Esophagus squamous epithelium (tissue), 5 donors: Measurements from ENCODE around the gene BEX5. TPM values are rescaled to one million over a fixed set of nuclear protein-coding genes. Genes with fewer than 3 reads are reported as not detected.
A peak's percentile ranks its signal among the peaks of the same experiment; 100 is the strongest.
"Not testable (repeated sequence)": the region's sequence is repeated elsewhere in the genome, so short reads cannot be mapped to it uniquely, and the experiment has no call there.

ENCODE experiments used
- DNase-seq: peaks from one replicate; lab custom pipeline; 2025; lab: John Stamatoyannopoulos, UW
- H3K27ac ChIP-seq, 4 donors: fragments of 200-600 bp; sonication (generic); one replicate each; pipeline ENCODE4 v1.5.1; 2016 to 2019; ENCODE audit warnings: mild to moderate bottlenecking in 1 of 4
- H3K27me3 ChIP-seq, 4 donors: fragments of 200-600 bp; sonication (generic); 1 replicate in 3 of 4; 2 replicates in 1 of 4; pipeline versions ENCODE4 v1.5.1 to v1.6.0; 2017 to 2021; ENCODE audit warnings: antibody characterized with exemption in 1 of 4
- H3K36me3 ChIP-seq, 3 donors: fragments of 200-600 bp; sonication (generic); one replicate each; pipeline ENCODE4 v1.5.1; 2016 to 2019
- H3K4me1 ChIP-seq, 3 donors: fragments of 200-600 bp; sonication (generic); one replicate each; pipeline ENCODE4 v1.5.1; 2017 to 2019
- H3K4me3 ChIP-seq, 4 donors: fragments of 200-600 bp; sonication (generic); 1 replicate in 3 of 4; 2 replicates in 1 of 4; pipeline ENCODE4 v1.5.1; 2016 to 2019; ENCODE audit warnings: mild to moderate bottlenecking in 2 of 4, moderate library complexity in 1 of 4
- H3K9me3 ChIP-seq, 3 donors: fragments of 200-600 bp; sonication (generic); one replicate each; pipeline ENCODE4 v1.5.1; 2016 to 2019
- POLR2A ChIP-seq, 4 donors: fragments of 450-650 bp; IDR thresholded peaks; one replicate each; pipeline ENCODE4 v1.6.1; 2017; ENCODE audit warnings: antibody characterized with exemption in 4 of 4, mild to moderate bottlenecking in 4 of 4, moderate library complexity in 3 of 4
- WGBS, 2 donors: methylation state at CpG; one replicate each; pipeline ENCODE4 v1.1.5; 2018; 5-methylcytosine and 5-hydroxymethylcytosine counted together
- intact Hi-C: fragments of 100-400 bp; cut with DNase I; formaldehyde crosslinking; loops from one replicate; pipeline ENCODE4 v1.15.0; 2022
- total RNA-seq, 4 donors: library from RNA; depleted of rRNA; stranded (reverse); fragments of >200 nt; gene quantifications; one replicate each; pipeline ENCODE4 v1.1.0, GENCODE V29; 2016
- TF ChIP-seq, protein P1 (sequence below), 6 experiments: fragments of 450-650 bp in 4 of 6; fragments of 200-600 bp in 2 of 6; sonication (generic) in 2 of 6; IDR thresholded peaks; one replicate each; pipeline ENCODE4 v1.5.1; 2016 to 2019; ENCODE audit warnings: antibody characterized with exemption in 6 of 6, mild to moderate bottlenecking in 4 of 6, moderate library complexity in 4 of 6
- donor health status: DM: yes; HTN: yes; CAD: no.

The BEX5 gene
- total RNA-seq, 4 donors from 2014 or later: 1.5 to 2.3 TPM; not detected in 2

DNA sequence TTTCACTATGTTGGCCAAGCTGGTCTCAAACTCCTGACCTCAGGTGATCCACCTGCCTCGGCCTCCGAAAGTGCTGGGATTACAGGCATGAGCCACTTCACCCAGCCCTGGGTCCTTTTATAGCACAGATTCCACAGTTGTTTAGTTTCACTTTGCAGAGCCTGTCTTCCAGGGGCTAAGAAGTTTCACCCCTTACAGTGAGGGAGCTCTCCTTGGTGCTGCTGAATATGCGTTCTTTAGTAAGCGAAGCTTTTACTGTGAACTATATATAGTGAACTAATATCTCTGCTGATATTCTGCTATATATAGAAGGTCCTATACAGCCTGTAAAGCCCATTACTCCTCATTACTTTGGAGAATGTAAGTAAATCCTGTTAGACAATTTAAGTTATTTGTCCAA, 17.7 kb downstream of the BEX5 start:
- DNase-seq: no peak
- TF ChIP-seq POLR2A (IDR thresholded peaks at IDR 0.05): no peak
- TF ChIP-seq, protein P1, sequence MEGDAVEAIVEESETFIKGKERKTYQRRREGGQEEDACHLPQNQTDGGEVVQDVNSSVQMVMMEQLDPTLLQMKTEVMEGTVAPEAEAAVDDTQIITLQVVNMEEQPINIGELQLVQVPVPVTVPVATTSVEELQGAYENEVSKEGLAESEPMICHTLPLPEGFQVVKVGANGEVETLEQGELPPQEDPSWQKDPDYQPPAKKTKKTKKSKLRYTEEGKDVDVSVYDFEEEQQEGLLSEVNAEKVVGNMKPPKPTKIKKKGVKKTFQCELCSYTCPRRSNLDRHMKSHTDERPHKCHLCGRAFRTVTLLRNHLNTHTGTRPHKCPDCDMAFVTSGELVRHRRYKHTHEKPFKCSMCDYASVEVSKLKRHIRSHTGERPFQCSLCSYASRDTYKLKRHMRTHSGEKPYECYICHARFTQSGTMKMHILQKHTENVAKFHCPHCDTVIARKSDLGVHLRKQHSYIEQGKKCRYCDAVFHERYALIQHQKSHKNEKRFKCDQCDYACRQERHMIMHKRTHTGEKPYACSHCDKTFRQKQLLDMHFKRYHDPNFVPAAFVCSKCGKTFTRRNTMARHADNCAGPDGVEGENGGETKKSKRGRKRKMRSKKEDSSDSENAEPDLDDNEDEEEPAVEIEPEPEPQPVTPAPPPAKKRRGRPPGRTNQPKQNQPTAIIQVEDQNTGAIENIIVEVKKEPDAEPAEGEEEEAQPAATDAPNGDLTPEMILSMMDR (IDR thresholded peaks at IDR 0.05): no peak
- intact Hi-C loops: no loop called here
- WGBS, 2 donors: 46 to 52% methylated on average over 3 to 4 of the region's 4 CpGs
- Histone ChIP-seq H3K4me1 (no peaks in the 10 kb centered on the region), H3K27me3 (peaks cover 0 to 17% (median 0%) of the 10 kb centered on the region in 4 donors), H3K36me3 (no peaks in the 10 kb centered on the region), H3K9me3 (no peaks in the 10 kb centered on the region), H3K4me3 (no peak overlapping the region), H3K27ac (no peak overlapping the region)

DNA sequence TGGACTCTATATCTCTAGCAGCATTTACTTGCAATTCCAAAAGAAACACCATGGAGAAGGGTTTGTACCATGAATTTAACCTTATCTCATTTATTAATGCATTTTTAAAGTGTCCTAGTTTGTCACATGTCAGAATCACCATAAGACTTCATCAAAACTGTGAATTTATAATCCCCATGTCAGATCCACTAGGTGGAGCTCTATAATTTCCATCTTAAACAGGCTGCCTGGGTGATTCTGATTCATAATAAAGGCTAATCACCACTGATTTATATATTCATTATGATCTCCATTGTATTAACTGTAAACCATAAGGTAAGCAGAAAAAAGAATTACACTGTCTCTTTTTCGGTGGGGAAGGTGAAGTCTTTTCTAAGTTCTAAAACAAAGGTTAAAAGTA, 26.3 kb downstream of the BEX5 start:
- no peak for TF ChIP-seq POLR2A (IDR thresholded peaks at IDR 0.05)
- TF ChIP-seq, protein P1 (IDR thresholded peaks at IDR 0.05): peak in 3 of 6 experiments; percentile 8 to 31 (median 18)
- H3K4me1 ChIP-seq: no peaks in the 10 kb centered on the region
- H3K4me3 ChIP-seq: no peak overlapping the region
- no peak for DNase-seq
- no peaks in the 10 kb centered on the region for H3K9me3 ChIP-seq
- intact Hi-C loops: no loop called here
- H3K27me3 ChIP-seq: peaks cover 0 to 15% (median 2%) of the 10 kb centered on the region in 4 donors
- 21 to 69% methylated on average over 1 of the region's 1 CpG for WGBS, 2 donors
- H3K36me3 ChIP-seq: no peaks in the 10 kb centered on the region
- H3K27ac ChIP-seq: no peak overlapping the region

DNA sequence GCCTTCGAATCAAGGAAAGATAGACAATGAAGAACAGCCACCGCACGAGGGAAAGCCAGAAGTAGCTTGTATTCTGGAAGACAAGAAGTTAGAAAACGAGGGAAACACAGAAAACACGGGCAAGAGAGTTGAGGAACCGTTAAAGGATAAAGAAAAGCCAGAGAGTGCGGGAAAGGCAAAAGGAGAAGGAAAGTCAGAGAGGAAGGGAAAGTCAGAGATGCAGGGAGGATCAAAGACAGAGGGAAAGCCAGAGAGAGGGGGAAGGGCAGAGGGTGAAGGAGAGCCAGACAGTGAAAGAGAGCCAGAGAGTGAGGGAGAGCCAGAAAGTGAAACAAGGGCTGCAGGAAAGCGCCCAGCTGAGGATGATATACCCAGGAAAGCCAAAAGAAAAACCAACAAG, 28.9 kb downstream of the BEX5 start:
- TF ChIP-seq POLR2A (IDR thresholded peaks at IDR 0.05): no peak
- TF ChIP-seq, protein P1 (IDR thresholded peaks at IDR 0.05): no peak
- Histone ChIP-seq H3K27me3 (peaks cover 0 to 15% (median 4%) of the 10 kb centered on the region in 4 donors), H3K36me3 (no peaks in the 10 kb centered on the region), H3K9me3 (no peaks in the 10 kb centered on the region), H3K4me3 (no peak overlapping the region), H3K4me1 (no peaks in the 10 kb centered on the region), H3K27ac (no peak overlapping the region)
- DNase-seq: no peak
- intact Hi-C loops: no loop called here
- WGBS, 2 donors: 32 to 33% methylated on average over 7 to 8 of the region's 8 CpGs

DNA sequence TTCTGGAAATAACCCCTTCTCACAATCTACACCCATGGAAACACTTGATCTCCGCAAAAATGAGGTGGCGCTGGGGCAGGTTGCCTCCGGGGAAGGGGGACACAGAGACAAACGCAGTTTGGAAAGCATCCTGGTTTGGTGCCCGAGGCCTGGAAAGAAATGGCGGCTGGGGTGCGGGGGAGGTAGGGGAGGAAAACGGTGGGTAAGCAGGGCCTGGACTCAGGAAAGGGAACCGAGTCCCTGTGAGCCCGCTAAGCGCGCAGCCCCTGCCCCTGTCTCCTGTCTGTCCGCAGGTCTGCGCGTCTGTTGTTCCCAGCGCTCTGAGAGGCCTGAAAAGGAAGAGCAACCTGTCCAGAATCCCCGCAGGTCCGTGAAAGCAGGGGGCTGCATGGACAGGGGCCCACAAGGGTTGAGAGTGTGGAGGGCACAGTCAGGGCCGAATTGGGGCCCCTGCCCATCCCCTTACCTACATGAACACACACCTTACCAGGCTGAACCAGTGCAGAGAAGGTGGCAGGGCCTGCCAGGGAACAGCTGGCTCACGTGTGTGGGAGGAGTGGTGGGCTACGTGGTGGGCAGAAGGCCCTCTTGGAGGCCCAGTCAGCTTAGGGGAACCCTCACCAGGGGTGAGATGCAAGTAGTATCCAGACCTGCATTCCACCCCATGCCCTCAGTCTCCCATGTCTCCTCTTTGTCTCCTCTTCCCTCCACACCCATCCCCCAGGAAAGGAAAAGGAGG, 29.5 kb downstream of the BEX5 start:
- H3K4me3 ChIP-seq: peak overlapping the region in 3 of 4 donors; percentile 6 to 54 (median 27)
- WGBS, 2 donors: 8 to 13% methylated on average over 2 to 3 of the region's 21 CpGs
- H3K9me3 ChIP-seq, H3K4me1 ChIP-seq, DNase-seq, intact Hi-C loops, H3K36me3 ChIP-seq: not testable (repeated sequence)
- H3K27ac ChIP-seq: peak overlapping the region in 1 of 4 donors; percentile 9
- H3K27me3 ChIP-seq: peaks cover 0 to 15% (median 4%) of the 10 kb centered on the region in 4 donors

DNA sequence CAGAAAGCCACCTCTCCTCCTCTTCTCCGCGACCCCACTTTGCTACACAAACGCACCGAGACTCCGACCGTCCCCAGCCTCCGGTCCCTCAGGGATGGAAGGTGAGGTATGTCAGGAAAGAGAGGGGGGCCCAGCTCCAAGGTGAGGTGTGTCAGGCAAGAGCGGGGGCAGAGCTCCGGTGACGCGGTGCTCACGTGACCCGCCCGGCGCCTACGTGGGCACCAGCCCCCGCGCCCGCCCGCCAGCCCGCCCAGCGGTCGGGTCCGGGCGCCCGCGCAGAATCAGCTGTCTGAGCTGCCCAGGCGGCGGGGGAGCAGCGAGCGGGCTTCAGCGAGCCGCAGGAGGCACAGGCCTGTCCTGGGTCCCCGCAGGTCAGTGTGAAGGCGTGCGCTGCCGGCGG, 30.3 kb downstream of the BEX5 start, which contains the start of gene TCEAL2:
Gene TCEAL2, plus strand, starts transcription at position 244 of the 400 bp plus-strand sequence. CDS start 1,152 bp downstream, outside the sequence.
- Histone ChIP-seq H3K27ac (peak within 1 kb of the TSS in 1 of 4 donors; percentile 9), H3K27me3 (peaks cover 0 to 15% (median 4%) of the 10 kb centered on the region in 4 donors), H3K4me3 (peak within 1 kb of the TSS in 3 of 4 donors; percentile 6 to 54 (median 27))
- H3K36me3 ChIP-seq, intact Hi-C loops, DNase-seq, H3K4me1 ChIP-seq, H3K9me3 ChIP-seq: not testable (repeated sequence)
- 0 to 72% methylated on average over 6 of the region's 38 CpGs for WGBS, 2 donors

DNA sequence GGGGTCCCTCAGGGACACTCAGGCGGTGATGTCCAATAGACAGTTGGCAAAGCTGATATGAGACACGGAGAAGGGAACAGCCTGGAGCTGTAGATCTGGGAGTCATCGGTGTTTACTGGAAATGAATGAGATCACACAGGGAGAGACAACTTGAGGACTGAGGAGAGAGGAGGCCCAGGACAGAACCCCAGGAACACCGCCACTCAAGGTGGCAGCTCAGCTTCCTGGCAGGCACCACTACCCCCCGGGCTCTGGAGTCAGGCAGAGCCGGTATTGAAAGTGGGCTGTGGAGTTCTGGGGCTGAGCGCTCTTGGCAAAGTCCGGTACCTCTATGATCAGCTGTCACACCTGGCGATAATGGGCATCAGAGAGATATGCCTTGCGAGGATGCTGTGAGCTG, 30.8 kb downstream of the BEX5 start:
- H3K27ac ChIP-seq, intact Hi-C loops, DNase-seq, H3K9me3 ChIP-seq, H3K4me1 ChIP-seq, H3K36me3 ChIP-seq: not testable (repeated sequence)
- H3K27me3 ChIP-seq: peaks cover 0 to 15% (median 4%) of the 10 kb centered on the region in 4 donors
- peak overlapping the region in 2 of 4 donors; percentile 27 to 54 for H3K4me3 ChIP-seq
- 4 to 42% methylated on average over 4 to 7 of the region's 10 CpGs for WGBS, 2 donors
